T-helper 17 cell (primary cell): ENCODE results near the gene RHOF. TPM values are rescaled to one million over a fixed set of nuclear protein-coding genes. Genes with fewer than 3 reads are reported as not detected.

Source experiments
- ATAC-seq: fragments of 150-1000 bp; cut with Tn5 transposase; 2 replicates; pipeline ENCODE4 v1.10.0; 2021; ENCODE audit warnings: mild to moderate bottlenecking, moderate library complexity
- DNase-seq, 3 donors: peaks; one replicate each; pipeline versions ENCODE4 v3.0.0 to v3.0.0-alpha.2; 2020 to 2021
- H3K9me3 ChIP-seq: one replicate; pipeline ENCODE4 v1.7.0; 2013; ENCODE audit warnings: low read length, mild to moderate bottlenecking; ENCODE audit not compliant: control insufficient read depth, poor library complexity, severe bottlenecking
- H3K27ac Mint-ChIP-seq: one replicate; pipeline ENCODE4 v1.8.0; 2022; ENCODE audit warnings: mild to moderate bottlenecking, moderate library complexity, mixed read lengths
- H3K27me3 Mint-ChIP-seq: one replicate; pipeline ENCODE4 v1.8.0; 2022; ENCODE audit warnings: mixed read lengths
- H3K36me3 Mint-ChIP-seq: one replicate; pipeline ENCODE4 v1.8.0; 2022; ENCODE audit warnings: low read depth, mixed read lengths
- H3K4me1 Mint-ChIP-seq: one replicate; pipeline ENCODE4 v1.8.0; 2022; ENCODE audit warnings: mild to moderate bottlenecking, mixed read lengths
- H3K4me3 Mint-ChIP-seq: one replicate; pipeline ENCODE4 v1.8.0; 2022; ENCODE audit warnings: mild to moderate bottlenecking, moderate library complexity, mixed read lengths
- total RNA-seq, 4 donors: library from RNA in 2 of 4; stranded (reverse) in 2 of 4; gene quantifications; one replicate each; pipeline ENCODE4 v1.2.3 and lab custom pipeline; 2022 to 2026

Gene RHOF
- total RNA-seq, 2 donors from 2014 or later = 121 to 122 TPM

DNA sequence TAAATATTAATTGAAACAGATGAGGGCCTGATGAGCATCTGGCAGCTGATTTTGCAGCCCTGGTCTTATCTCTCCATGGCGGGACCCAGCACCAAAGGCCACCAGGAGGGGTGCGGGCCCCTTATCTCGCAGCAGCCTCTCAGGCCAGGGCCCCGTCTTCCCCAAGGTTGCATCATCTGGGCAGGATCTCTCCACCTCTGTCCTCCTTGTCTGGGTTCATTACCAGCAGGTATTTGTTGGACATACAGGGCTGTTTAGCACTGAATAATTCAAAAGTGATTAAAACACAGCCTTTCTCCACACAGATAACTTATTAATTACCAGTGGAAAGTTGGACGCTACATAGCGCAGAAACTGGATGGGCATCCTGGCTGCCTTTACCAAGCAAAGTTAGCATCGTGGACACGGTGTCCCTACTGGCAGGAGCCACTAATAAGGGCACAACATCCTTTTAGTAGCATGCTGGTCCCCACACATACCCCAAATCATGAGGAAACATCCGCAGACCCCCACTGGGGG is 55.1 kb downstream of the RHOF start:
- DNase-seq (no peak), ATAC-seq (no peak)
- no peak overlapping the region for H3K27ac Mint-ChIP-seq
- no peak overlapping the region for H3K4me3 Mint-ChIP-seq
- H3K9me3 ChIP-seq = no peaks in the 10 kb centered on the region
- no peaks in the 10 kb centered on the region for H3K27me3 Mint-ChIP-seq
- H3K4me1 Mint-ChIP-seq = peaks cover 5% of the 10 kb centered on the region
- no peaks in the 10 kb centered on the region for H3K36me3 Mint-ChIP-seq

GRCh38 chr12:121733849-121734248 is 59.6 kb downstream of the RHOF start:
- Mint-ChIP-seq H3K27ac (no peak overlapping the region), H3K36me3 (peaks cover 2% of the 10 kb centered on the region), H3K27me3 (no peaks in the 10 kb centered on the region), H3K4me3 (no peak overlapping the region), H3K4me1 (no peaks in the 10 kb centered on the region)
- no peaks in the 10 kb centered on the region for H3K9me3 ChIP-seq
- ATAC-seq (no peak), DNase-seq (no peak)

- no peaks in the 10 kb centered on the region for H3K27me3 Mint-ChIP-seq
- peaks cover 2% of the 10 kb centered on the region for H3K36me3 Mint-ChIP-seq
- no peak overlapping the region for H3K4me3 Mint-ChIP-seq
Observed at GRCh38 chr12:121731473-121731872, 62.0 kb downstream of the RHOF start.

GRCh38 chr12:121729021-121729420 is 64.5 kb downstream of the RHOF start:
- no peak overlapping the region for H3K4me3 Mint-ChIP-seq
- H3K9me3 ChIP-seq = no peaks in the 10 kb centered on the region
- no peak for DNase-seq
- no peak overlapping the region for H3K27ac Mint-ChIP-seq
- H3K4me1 Mint-ChIP-seq = no peaks in the 10 kb centered on the region
- H3K36me3 Mint-ChIP-seq = peaks cover 2% of the 10 kb centered on the region
- no peak for ATAC-seq
- no peaks in the 10 kb centered on the region for H3K27me3 Mint-ChIP-seq

More at GRCh38 chr12:121731473-121731872, 62.0 kb downstream of the RHOF start:
- H3K9me3 ChIP-seq = no peaks in the 10 kb centered on the region
- DNase-seq (no peak), ATAC-seq (no peak)
- H3K4me1 Mint-ChIP-seq = no peaks in the 10 kb centered on the region
- H3K27ac Mint-ChIP-seq = no peak overlapping the region

Other genes with a start within 250 kb of the RHOF start
- gene KDM2B, start 212.7 kb downstream of the RHOF start, total RNA-seq = 10 to 100 TPM; 87.6 to 94.0 TPM
- gene ORAI1, start 167.2 kb downstream of the RHOF start, total RNA-seq = 10 to 100 TPM; 51.3 to 52.0 TPM
- gene MORN3, start 124.0 kb downstream of the RHOF start, total RNA-seq = 1 to 10 TPM; 8.5 to 9.5 TPM
- 1 to 10 TPM; 6.9 to 7.0 TPM for gene TMEM120B, start 80.9 kb downstream of the RHOF start, total RNA-seq
- gene SETD1B, start 10.3 kb upstream of the RHOF start, total RNA-seq = 10 to 100 TPM; 54.5 to 64.1 TPM
- gene HPD, start 65.2 kb upstream of the RHOF start, total RNA-seq = not detected
- gene PSMD9, start 95.1 kb upstream of the RHOF start, total RNA-seq = 10 to 100 TPM; 40.5 to 51.3 TPM
- 1 to 10 TPM in 1 of 2 donors, under 1 TPM in 1; 0.97 to 1.1 TPM for gene CFAP251, start 124.9 kb upstream of the RHOF start, total RNA-seq
- gene BCL7A, start 228.2 kb upstream of the RHOF start, total RNA-seq = 1 to 10 TPM; 2.6 to 4.0 TPM